WTC11 (cell line): ENCODE results near the gene PDE6G. TPM values are rescaled to one million over a fixed set of nuclear protein-coding genes. Genes with fewer than 3 reads are reported as not detected.

ENCODE experiments used
- CBFB ChIP-seq: sonication (generic); formaldehyde crosslinking; IDR thresholded peaks from 2 replicates; pipeline ENCODE4 v1.8.1; 2022; ENCODE audit warnings: mild to moderate bottlenecking, low read depth, missing genetic modification reagents
- CREB1 ChIP-seq: sonication (generic); formaldehyde crosslinking; IDR thresholded peaks from 2 replicates; pipeline ENCODE4 v1.8.0; 2023; ENCODE audit warnings: mild to moderate bottlenecking, missing genetic modification reagents
- ELF4 ChIP-seq: sonication (generic); formaldehyde crosslinking; IDR thresholded peaks from 2 replicates; pipeline ENCODE4 v1.8.1; 2022; ENCODE audit warnings: low read depth, mild to moderate bottlenecking, moderate library complexity, missing genetic modification reagents
- EMX1 ChIP-seq: fragments of 250-450 bp; sonication (Bioruptor Pico); IDR thresholded peaks from 2 replicates; pipeline ENCODE4 v1.8.0; 2021; ENCODE audit warnings: mild to moderate bottlenecking
- FOXJ3 ChIP-seq: sonication (generic); formaldehyde crosslinking; IDR thresholded peaks from 2 replicates; pipeline ENCODE4 v1.9.0; 2021; ENCODE audit warnings: missing genetic modification reagents, mild to moderate bottlenecking, borderline replicate concordance
- GABPB1 ChIP-seq: sonication (generic); formaldehyde crosslinking; IDR thresholded peaks from 2 replicates; pipeline ENCODE4 v1.8.1; 2023; ENCODE audit warnings: mild to moderate bottlenecking, missing genetic modification reagents
- JAZF1 ChIP-seq: fragments of 250-450 bp; sonication (Bioruptor Pico); IDR thresholded peaks from 2 replicates; pipeline ENCODE4 v1.9.0; 2021; ENCODE audit warnings: moderate library complexity, mild to moderate bottlenecking, inconsistent platforms
- NR3C1 ChIP-seq: sonication (generic); formaldehyde crosslinking; conservative IDR thresholded peaks from 2 replicates; pipeline ENCODE4 v1.8.1; 2023; ENCODE audit warnings: low read depth, mild to moderate bottlenecking, missing genetic modification reagents
- PRRX2 ChIP-seq: fragments of 250-450 bp; sonication (Bioruptor Pico); IDR thresholded peaks from 2 replicates; pipeline ENCODE4 v1.8.0; 2021; ENCODE audit warnings: mild to moderate bottlenecking
- RELA ChIP-seq: sonication (generic); formaldehyde crosslinking; IDR thresholded peaks from 2 replicates; pipeline ENCODE4 v1.8.1; 2022; ENCODE audit warnings: missing genetic modification reagents, mild to moderate bottlenecking, borderline replicate concordance
- SOX15 ChIP-seq: fragments of 250-450 bp; sonication (Bioruptor Pico); IDR thresholded peaks from 2 replicates; pipeline ENCODE4 v1.9.0; 2021; ENCODE audit warnings: mild to moderate bottlenecking
- TCF7 ChIP-seq: sonication (generic); formaldehyde crosslinking; IDR thresholded peaks from 2 replicates; pipeline ENCODE4 v1.8.0; 2022; ENCODE audit warnings: mild to moderate bottlenecking, low read depth, missing genetic modification reagents, moderate library complexity
- ZNF121 ChIP-seq: sonication (generic); formaldehyde crosslinking; IDR thresholded peaks from 2 replicates; pipeline ENCODE4 v1.8.0; 2023; ENCODE audit warnings: missing genetic modification reagents
- ZNF263 ChIP-seq: sonication (generic); formaldehyde crosslinking; IDR thresholded peaks from 2 replicates; pipeline ENCODE4 v1.8.1; 2022; ENCODE audit warnings: low read depth, mild to moderate bottlenecking, moderate library complexity, missing genetic modification reagents
- ZNF317 ChIP-seq: sonication (generic); formaldehyde crosslinking; IDR thresholded peaks from 2 replicates; pipeline ENCODE4 v1.8.1; 2023; ENCODE audit warnings: low read depth, mild to moderate bottlenecking, moderate library complexity, missing genetic modification reagents, borderline replicate concordance
- ZNF425 ChIP-seq: fragments of 250-450 bp; sonication (Bioruptor Pico); conservative IDR thresholded peaks from 2 replicates; pipeline ENCODE4 v1.9.0; 2021; ENCODE audit warnings: mild to moderate bottlenecking
- total RNA-seq: library from RNA; stranded (reverse); gene quantifications from 3 replicates; pipeline ENCODE4 v1.2.3, GENCODE V29; 2021
- TF ChIP-seq, protein P1 (sequence below): fragments of 250-450 bp; sonication (Bioruptor Pico); IDR thresholded peaks from 2 replicates; pipeline ENCODE4 v1.9.0; 2021; ENCODE audit warnings: moderate library complexity, mild to moderate bottlenecking, inconsistent platforms, borderline replicate concordance
- TF ChIP-seq, protein P2 (sequence below): sonication (generic); formaldehyde crosslinking; IDR thresholded peaks from 2 replicates; pipeline ENCODE4 v1.8.1; 2022; ENCODE audit warnings: low read depth, mild to moderate bottlenecking, moderate library complexity, missing genetic modification reagents, borderline replicate concordance
- TF ChIP-seq, protein P3 (sequence below): fragments of 250-450 bp; sonication (Bioruptor Pico); IDR thresholded peaks from 2 replicates; pipeline ENCODE4 v1.8.0; 2021; ENCODE audit warnings: mild to moderate bottlenecking
- TF ChIP-seq, protein P4 (sequence below): fragments of 250-450 bp; sonication (Bioruptor Pico); IDR thresholded peaks from 2 replicates; pipeline ENCODE4 v1.9.0; 2021; ENCODE audit warnings: mild to moderate bottlenecking
- TF ChIP-seq, protein P5 (sequence below): sonication (generic); formaldehyde crosslinking; IDR thresholded peaks from 2 replicates; pipeline ENCODE4 v1.8.0; 2022; ENCODE audit warnings: missing genetic modification reagents
- TF ChIP-seq, protein P6 (sequence below): sonication (generic); formaldehyde crosslinking; IDR thresholded peaks from 2 replicates; pipeline ENCODE4 v1.8.1; 2023; ENCODE audit warnings: mild to moderate bottlenecking, missing genetic modification reagents, moderate library complexity
- TF ChIP-seq, protein P7 (sequence below): sonication (generic); formaldehyde crosslinking; IDR thresholded peaks from 2 replicates; pipeline ENCODE4 v1.8.0; 2022; ENCODE audit warnings: mild to moderate bottlenecking, missing genetic modification reagents

Gene PDE6G
- total RNA-seq, 1 experiment from 2014 or later, result 4.4 TPM

GRCh38 chr17:81702934-81703746 is 46.8 kb upstream of the PDE6G start, which contains the start of gene MRPL12 (continued):
- TF ChIP-seq, protein P1, sequence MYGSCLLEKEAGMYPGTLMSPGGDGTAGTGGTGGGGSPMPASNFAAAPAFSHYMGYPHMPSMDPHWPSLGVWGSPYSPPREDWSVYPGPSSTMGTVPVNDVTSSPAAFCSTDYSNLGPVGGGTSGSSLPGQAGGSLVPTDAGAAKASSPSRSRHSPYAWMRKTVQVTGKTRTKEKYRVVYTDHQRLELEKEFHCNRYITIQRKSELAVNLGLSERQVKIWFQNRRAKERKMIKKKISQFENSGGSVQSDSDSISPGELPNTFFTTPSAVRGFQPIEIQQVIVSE (CRISPR knock-in tag), result no peak
- TF ChIP-seq ZNF121 (CRISPR knock-in tag), result no peak
- TF ChIP-seq, protein P2, sequence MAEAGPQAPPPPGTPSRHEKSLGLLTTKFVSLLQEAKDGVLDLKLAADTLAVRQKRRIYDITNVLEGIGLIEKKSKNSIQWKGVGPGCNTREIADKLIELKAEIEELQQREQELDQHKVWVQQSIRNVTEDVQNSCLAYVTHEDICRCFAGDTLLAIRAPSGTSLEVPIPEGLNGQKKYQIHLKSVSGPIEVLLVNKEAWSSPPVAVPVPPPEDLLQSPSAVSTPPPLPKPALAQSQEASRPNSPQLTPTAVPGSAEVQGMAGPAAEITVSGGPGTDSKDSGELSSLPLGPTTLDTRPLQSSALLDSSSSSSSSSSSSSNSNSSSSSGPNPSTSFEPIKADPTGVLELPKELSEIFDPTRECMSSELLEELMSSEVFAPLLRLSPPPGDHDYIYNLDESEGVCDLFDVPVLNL (CRISPR knock-in tag), result peak; percentile 81
- TF ChIP-seq FOXJ3 (CRISPR knock-in tag), result no peak
- TF ChIP-seq SOX15 (CRISPR knock-in tag), result no peak
- TF ChIP-seq TCF7 (CRISPR knock-in tag), result 0 out of 2 replicates have a peak, but pooled peaks have one; percentile 45
- no peak for TF ChIP-seq ZNF317 (CRISPR knock-in tag)
- TF ChIP-seq, protein P3, sequence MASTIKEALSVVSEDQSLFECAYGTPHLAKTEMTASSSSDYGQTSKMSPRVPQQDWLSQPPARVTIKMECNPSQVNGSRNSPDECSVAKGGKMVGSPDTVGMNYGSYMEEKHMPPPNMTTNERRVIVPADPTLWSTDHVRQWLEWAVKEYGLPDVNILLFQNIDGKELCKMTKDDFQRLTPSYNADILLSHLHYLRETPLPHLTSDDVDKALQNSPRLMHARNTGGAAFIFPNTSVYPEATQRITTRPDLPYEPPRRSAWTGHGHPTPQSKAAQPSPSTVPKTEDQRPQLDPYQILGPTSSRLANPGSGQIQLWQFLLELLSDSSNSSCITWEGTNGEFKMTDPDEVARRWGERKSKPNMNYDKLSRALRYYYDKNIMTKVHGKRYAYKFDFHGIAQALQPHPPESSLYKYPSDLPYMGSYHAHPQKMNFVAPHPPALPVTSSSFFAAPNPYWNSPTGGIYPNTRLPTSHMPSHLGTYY, result no peak
- peak; percentile 14; the same call in 1 of the 2 replicates for TF ChIP-seq RELA
- TF ChIP-seq GABPB1 (CRISPR knock-in tag), result peak; percentile 91
- TF ChIP-seq, protein P4, sequence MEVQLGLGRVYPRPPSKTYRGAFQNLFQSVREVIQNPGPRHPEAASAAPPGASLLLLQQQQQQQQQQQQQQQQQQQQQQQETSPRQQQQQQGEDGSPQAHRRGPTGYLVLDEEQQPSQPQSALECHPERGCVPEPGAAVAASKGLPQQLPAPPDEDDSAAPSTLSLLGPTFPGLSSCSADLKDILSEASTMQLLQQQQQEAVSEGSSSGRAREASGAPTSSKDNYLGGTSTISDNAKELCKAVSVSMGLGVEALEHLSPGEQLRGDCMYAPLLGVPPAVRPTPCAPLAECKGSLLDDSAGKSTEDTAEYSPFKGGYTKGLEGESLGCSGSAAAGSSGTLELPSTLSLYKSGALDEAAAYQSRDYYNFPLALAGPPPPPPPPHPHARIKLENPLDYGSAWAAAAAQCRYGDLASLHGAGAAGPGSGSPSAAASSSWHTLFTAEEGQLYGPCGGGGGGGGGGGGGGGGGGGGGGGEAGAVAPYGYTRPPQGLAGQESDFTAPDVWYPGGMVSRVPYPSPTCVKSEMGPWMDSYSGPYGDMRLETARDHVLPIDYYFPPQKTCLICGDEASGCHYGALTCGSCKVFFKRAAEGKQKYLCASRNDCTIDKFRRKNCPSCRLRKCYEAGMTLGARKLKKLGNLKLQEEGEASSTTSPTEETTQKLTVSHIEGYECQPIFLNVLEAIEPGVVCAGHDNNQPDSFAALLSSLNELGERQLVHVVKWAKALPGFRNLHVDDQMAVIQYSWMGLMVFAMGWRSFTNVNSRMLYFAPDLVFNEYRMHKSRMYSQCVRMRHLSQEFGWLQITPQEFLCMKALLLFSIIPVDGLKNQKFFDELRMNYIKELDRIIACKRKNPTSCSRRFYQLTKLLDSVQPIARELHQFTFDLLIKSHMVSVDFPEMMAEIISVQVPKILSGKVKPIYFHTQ (CRISPR knock-in tag), result no peak
- TF ChIP-seq ELF4, result peak; percentile 10; the same call in 1 of the 2 replicates
- TF ChIP-seq, protein P5, sequence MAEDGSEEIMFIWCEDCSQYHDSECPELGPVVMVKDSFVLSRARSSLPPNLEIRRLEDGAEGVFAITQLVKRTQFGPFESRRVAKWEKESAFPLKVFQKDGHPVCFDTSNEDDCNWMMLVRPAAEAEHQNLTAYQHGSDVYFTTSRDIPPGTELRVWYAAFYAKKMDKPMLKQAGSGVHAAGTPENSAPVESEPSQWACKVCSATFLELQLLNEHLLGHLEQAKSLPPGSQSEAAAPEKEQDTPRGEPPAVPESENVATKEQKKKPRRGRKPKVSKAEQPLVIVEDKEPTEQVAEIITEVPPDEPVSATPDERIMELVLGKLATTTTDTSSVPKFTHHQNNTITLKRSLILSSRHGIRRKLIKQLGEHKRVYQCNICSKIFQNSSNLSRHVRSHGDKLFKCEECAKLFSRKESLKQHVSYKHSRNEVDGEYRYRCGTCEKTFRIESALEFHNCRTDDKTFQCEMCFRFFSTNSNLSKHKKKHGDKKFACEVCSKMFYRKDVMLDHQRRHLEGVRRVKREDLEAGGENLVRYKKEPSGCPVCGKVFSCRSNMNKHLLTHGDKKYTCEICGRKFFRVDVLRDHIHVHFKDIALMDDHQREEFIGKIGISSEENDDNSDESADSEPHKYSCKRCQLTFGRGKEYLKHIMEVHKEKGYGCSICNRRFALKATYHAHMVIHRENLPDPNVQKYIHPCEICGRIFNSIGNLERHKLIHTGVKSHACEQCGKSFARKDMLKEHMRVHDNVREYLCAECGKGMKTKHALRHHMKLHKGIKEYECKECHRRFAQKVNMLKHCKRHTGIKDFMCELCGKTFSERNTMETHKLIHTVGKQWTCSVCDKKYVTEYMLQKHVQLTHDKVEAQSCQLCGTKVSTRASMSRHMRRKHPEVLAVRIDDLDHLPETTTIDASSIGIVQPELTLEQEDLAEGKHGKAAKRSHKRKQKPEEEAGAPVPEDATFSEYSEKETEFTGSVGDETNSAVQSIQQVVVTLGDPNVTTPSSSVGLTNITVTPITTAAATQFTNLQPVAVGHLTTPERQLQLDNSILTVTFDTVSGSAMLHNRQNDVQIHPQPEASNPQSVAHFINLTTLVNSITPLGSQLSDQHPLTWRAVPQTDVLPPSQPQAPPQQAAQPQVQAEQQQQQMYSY (CRISPR knock-in tag), result no peak
- no peak for TF ChIP-seq CREB1 (CRISPR knock-in tag)
- no peak for TF ChIP-seq EMX1
- TF ChIP-seq PRRX2, result no peak
- TF ChIP-seq ZNF425, result no peak
- no peak for TF ChIP-seq NR3C1 (CRISPR knock-in tag)
- TF ChIP-seq JAZF1, result no peak
- TF ChIP-seq, protein P6, sequence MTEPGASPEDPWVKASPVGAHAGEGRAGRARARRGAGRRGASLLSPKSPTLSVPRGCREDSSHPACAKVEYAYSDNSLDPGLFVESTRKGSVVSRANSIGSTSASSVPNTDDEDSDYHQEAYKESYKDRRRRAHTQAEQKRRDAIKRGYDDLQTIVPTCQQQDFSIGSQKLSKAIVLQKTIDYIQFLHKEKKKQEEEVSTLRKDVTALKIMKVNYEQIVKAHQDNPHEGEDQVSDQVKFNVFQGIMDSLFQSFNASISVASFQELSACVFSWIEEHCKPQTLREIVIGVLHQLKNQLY, result no peak
- peak; percentile 84; the same call in 1 of the 2 replicates for TF ChIP-seq CBFB (CRISPR knock-in tag)
- TF ChIP-seq ZNF263 (CRISPR knock-in tag), result no peak
- TF ChIP-seq, protein P7, sequence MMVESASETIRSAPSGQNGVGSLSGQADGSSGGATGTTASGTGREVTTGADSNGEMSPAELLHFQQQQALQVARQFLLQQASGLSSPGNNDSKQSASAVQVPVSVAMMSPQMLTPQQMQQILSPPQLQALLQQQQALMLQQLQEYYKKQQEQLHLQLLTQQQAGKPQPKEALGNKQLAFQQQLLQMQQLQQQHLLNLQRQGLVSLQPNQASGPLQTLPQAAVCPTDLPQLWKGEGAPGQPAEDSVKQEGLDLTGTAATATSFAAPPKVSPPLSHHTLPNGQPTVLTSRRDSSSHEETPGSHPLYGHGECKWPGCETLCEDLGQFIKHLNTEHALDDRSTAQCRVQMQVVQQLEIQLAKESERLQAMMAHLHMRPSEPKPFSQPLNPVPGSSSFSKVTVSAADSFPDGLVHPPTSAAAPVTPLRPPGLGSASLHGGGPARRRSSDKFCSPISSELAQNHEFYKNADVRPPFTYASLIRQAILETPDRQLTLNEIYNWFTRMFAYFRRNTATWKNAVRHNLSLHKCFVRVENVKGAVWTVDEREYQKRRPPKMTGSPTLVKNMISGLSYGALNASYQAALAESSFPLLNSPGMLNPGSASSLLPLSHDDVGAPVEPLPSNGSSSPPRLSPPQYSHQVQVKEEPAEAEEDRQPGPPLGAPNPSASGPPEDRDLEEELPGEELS (CRISPR knock-in tag), result no peak
